Measurements from ENCODE around the gene HS3ST1. TPM values are rescaled to one million over a fixed set of nuclear protein-coding genes. Genes with fewer than 3 reads are reported as not detected.

Gene HS3ST1
- total and polyA plus RNA-seq, 2 donors from 2014 or later: 1.1 to 39.0 TPM

DNA sequence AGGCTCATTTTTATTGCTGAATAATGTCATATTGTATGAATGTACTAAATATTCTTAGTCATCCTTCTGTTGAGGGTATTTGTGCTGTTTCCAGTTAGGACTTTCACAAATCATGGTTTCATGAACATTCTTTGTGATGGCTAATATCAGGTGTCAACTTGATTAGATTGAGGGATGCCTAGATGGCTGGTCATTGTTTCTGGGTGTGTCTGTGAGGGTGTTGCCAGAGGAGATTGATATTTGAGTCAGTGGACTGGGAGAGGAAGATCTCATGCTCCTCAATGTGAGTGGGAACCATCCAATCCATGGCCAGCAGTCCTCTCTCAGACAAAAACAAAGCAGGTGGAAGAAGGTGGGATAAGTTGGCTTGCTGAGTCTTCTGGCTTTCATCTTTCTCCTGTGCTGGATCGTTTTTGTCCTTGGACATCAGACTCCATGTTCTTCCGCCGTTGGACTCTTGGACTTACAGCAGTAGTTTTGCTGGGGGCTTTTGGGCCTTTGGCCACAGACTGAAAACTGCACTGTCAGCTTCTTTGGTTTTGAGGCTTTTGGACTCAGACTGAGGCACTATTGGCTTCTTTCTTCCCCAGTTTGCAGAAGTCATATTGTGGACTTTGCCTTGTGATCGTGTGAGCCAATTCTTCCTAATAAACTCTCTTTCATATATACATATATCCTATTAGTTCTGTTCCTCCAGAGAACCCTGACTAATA is 11.9 kb upstream of the HS3ST1 start:
- Histone ChIP-seq H3K9ac (ENCODE audit: low read length in 3 of 3) (no peak overlapping the region), H3K9me3 (ENCODE audit: control insufficient read depth in 2 of 3, insufficient read depth in 1 of 3, low read length in 3 of 3) (no peaks in the 10 kb centered on the region), H3K27me3 (ENCODE audit: control insufficient read depth, insufficient read depth, low read length) (no peaks in the 10 kb centered on the region), H3K36me3 (ENCODE audit: control insufficient read depth in 2 of 3, insufficient read depth in 3 of 3, low read length in 3 of 3) (no peaks in the 10 kb centered on the region), H3K27ac (ENCODE audit: low read depth in 2 of 2, low read length in 2 of 2) (no peak overlapping the region), H3K4me3 (ENCODE audit: low read length in 3 of 3) (no peak overlapping the region), H3K4me1 (ENCODE audit: control insufficient read depth in 2 of 3, insufficient read depth in 2 of 3, low read depth in 1 of 3, low read length in 3 of 3) (no peaks in the 10 kb centered on the region)
- intact Hi-C loops (cut with DNase I): no loop called here
- FAIRE-seq (no peak), DNase-seq (no peak)
- TF ChIP-seq, protein P1, sequence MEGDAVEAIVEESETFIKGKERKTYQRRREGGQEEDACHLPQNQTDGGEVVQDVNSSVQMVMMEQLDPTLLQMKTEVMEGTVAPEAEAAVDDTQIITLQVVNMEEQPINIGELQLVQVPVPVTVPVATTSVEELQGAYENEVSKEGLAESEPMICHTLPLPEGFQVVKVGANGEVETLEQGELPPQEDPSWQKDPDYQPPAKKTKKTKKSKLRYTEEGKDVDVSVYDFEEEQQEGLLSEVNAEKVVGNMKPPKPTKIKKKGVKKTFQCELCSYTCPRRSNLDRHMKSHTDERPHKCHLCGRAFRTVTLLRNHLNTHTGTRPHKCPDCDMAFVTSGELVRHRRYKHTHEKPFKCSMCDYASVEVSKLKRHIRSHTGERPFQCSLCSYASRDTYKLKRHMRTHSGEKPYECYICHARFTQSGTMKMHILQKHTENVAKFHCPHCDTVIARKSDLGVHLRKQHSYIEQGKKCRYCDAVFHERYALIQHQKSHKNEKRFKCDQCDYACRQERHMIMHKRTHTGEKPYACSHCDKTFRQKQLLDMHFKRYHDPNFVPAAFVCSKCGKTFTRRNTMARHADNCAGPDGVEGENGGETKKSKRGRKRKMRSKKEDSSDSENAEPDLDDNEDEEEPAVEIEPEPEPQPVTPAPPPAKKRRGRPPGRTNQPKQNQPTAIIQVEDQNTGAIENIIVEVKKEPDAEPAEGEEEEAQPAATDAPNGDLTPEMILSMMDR (IDR thresholded peaks at IDR 0.05; ENCODE audit: borderline replicate concordance, extremely low read depth, insufficient read depth): no peak

DNA sequence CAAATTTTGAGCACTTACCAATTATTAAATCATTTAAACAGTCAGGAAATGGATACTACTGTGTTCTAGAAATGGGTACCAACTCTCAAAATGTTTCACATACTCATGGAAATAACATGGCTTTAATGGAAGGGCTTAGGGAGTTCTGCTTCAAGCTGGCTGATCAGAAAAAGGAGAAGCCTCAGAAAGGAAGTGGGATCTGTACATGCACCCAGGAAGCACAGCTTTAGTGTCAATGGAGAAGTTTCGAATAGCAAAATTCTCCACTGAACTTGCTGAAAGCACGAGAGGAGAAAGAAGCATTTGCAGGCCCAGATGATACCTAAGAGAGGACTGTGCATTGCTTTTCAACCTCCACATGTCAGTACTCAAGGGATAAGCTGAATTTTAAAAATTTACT is 11.1 kb upstream of the HS3ST1 start:
- Histone ChIP-seq H3K4me3 (ENCODE audit: low read length in 3 of 3) (no peak overlapping the region), H3K9me3 (ENCODE audit: control insufficient read depth in 2 of 3, insufficient read depth in 1 of 3, low read length in 3 of 3) (no peaks in the 10 kb centered on the region), H3K27ac (ENCODE audit: low read depth in 2 of 2, low read length in 2 of 2) (no peak overlapping the region), H3K4me1 (ENCODE audit: control insufficient read depth in 2 of 3, insufficient read depth in 2 of 3, low read depth in 1 of 3, low read length in 3 of 3) (no peaks in the 10 kb centered on the region), H3K27me3 (ENCODE audit: control insufficient read depth, insufficient read depth, low read length) (no peaks in the 10 kb centered on the region), H3K9ac (ENCODE audit: low read length in 3 of 3) (no peak overlapping the region), H3K36me3 (ENCODE audit: control insufficient read depth in 2 of 3, insufficient read depth in 3 of 3, low read length in 3 of 3) (no peaks in the 10 kb centered on the region)
- no peak for FAIRE-seq
- TF ChIP-seq, protein P1 (IDR thresholded peaks at IDR 0.05; ENCODE audit: borderline replicate concordance, extremely low read depth, insufficient read depth): no peak
- intact Hi-C loops (cut with DNase I): no loop called here
- DNase-seq: no peak

DNA sequence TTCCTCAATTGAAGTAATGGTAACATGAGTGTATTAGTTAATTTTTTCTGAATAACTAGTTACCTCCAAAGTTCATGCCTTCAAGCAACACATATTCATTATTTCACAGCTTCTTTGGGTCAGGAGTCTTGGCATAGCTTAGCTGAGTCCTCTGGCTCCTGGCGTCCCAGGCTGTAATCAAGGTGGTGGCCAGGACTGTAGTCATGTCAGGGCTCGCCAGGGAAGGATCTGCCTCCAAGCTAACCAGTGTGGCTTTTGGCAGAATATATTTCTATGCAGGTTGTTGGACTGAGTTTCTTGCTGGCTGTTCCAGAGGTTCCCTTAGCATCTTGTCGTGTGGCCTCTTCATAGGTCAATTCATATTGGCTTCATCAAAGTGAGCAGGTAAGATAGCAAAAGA is 10.0 kb upstream of the HS3ST1 start:
- no peak for FAIRE-seq
- Histone ChIP-seq H3K4me3 (ENCODE audit: low read length in 3 of 3) (no peak overlapping the region), H3K9ac (ENCODE audit: low read length in 3 of 3) (no peak overlapping the region), H3K4me1 (ENCODE audit: control insufficient read depth in 2 of 3, insufficient read depth in 2 of 3, low read depth in 1 of 3, low read length in 3 of 3) (no peaks in the 10 kb centered on the region), H3K36me3 (ENCODE audit: control insufficient read depth in 2 of 3, insufficient read depth in 3 of 3, low read length in 3 of 3) (no peaks in the 10 kb centered on the region), H3K9me3 (ENCODE audit: control insufficient read depth in 2 of 3, insufficient read depth in 1 of 3, low read length in 3 of 3) (no peaks in the 10 kb centered on the region), H3K27ac (ENCODE audit: low read depth in 2 of 2, low read length in 2 of 2) (no peak overlapping the region), H3K27me3 (ENCODE audit: control insufficient read depth, insufficient read depth, low read length) (no peaks in the 10 kb centered on the region)
- intact Hi-C loops (cut with DNase I): no loop called here
- TF ChIP-seq, protein P1 (IDR thresholded peaks at IDR 0.05; ENCODE audit: borderline replicate concordance, extremely low read depth, insufficient read depth): no peak
- DNase-seq: no peak

DNA sequence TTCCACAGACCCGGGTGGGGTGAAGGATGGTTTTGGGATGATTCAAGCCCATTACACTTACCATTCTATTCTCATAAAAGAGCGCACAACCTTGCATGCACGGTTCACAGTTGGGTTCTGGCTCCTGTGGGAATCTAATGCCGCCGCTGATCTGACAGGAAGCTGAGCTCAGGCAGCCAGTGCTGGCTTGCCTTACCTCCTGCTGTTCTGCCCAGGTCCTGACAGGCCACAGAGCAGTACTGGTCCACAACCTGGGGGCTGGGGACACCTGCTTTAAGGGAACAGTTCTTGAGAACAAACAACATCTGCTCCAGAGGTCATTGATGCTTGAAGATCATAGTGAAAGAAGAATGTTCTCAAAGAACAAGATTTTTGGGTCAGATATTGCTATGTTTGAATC is 8.0 kb upstream of the HS3ST1 start:
- TF ChIP-seq, protein P1 (IDR thresholded peaks at IDR 0.05; ENCODE audit: borderline replicate concordance, extremely low read depth, insufficient read depth): no peak
- intact Hi-C loops (cut with DNase I): no loop called here
- DNase-seq: no peak
- Histone ChIP-seq H3K27me3 (ENCODE audit: control insufficient read depth, insufficient read depth, low read length) (no peaks in the 10 kb centered on the region), H3K27ac (ENCODE audit: low read depth in 2 of 2, low read length in 2 of 2) (no peak overlapping the region), H3K36me3 (ENCODE audit: control insufficient read depth in 2 of 3, insufficient read depth in 3 of 3, low read length in 3 of 3) (no peaks in the 10 kb centered on the region), H3K4me3 (ENCODE audit: low read length in 3 of 3) (no peak overlapping the region), H3K4me1 (ENCODE audit: control insufficient read depth in 2 of 3, insufficient read depth in 2 of 3, low read depth in 1 of 3, low read length in 3 of 3) (no peaks in the 10 kb centered on the region), H3K9me3 (ENCODE audit: control insufficient read depth in 2 of 3, insufficient read depth in 1 of 3, low read length in 3 of 3) (no peaks in the 10 kb centered on the region), H3K9ac (ENCODE audit: low read length in 3 of 3) (no peak overlapping the region)
- FAIRE-seq: no peak

Data from kidney (tissue), 14 donors.